Endothelial cell of hepatic sinusoid (primary cell): ENCODE measurements around the gene ATP8B1.

Source experiments
- in situ Hi-C: cut with HindIII; loops from 2 replicates; pipeline ENCODE4 v1.10.0; 2017; ENCODE audit warnings: low sequenced_read_pairs

Gene ATP8B1

GRCh38 chr18:57631697-57632096, 171.4 kb downstream of the ATP8B1 start:
- in situ Hi-C loops, result no loop called here

- in situ Hi-C loops, result no loop called here
These were observed 172.1 kb downstream of the ATP8B1 start for GRCh38 chr18:57630754-57631595.

- in situ Hi-C loops, result no loop called here
These were observed 172.9 kb downstream of the ATP8B1 start for GRCh38 chr18:57630002-57630753.

GRCh38 chr18:57629422-57629821, 173.7 kb downstream of the ATP8B1 start:
- in situ Hi-C loops, result no loop called here

GRCh38 chr18:57627488-57627887, 175.6 kb downstream of the ATP8B1 start:
- in situ Hi-C loops, result no loop called here

- in situ Hi-C loops, result no loop called here
These were observed 178.1 kb downstream of the ATP8B1 start for GRCh38 chr18:57624988-57625387.

- in situ Hi-C loops, result no loop called here
These were observed 181.9 kb downstream of the ATP8B1 start for GRCh38 chr18:57621246-57621604.

- in situ Hi-C loops, result no loop called here
These were observed 183.2 kb downstream of the ATP8B1 start for GRCh38 chr18:57619876-57620275.

- in situ Hi-C loops, result no loop called here
These were observed 184.2 kb downstream of the ATP8B1 start for GRCh38 chr18:57618910-57619309.

- in situ Hi-C loops, result no loop called here
These were observed 199.2 kb downstream of the ATP8B1 start for GRCh38 chr18:57603871-57604270.
